Tibial artery (tissue), 4 donors: ENCODE data around the gene DEFB121.
"Not testable (repeated sequence)": the region's sequence is repeated elsewhere in the genome, so short reads cannot be mapped to it uniquely, and the experiment has no call there.

Experiments used
- DNase-seq, 2 donors: peaks; one replicate each; pipeline ENCODE4 v3.0.0-alpha.2; 2019
- H3K27ac ChIP-seq, 2 donors: fragments of 200-600 bp; sonication (generic) in 1 of 2; 1 replicate in 1 of 2; 2 replicates in 1 of 2; pipeline ENCODE4 v1.5.1; 2018 to 2019; ENCODE audit warnings: mild to moderate bottlenecking in 1 of 2
- H3K27me3 ChIP-seq, 2 donors: fragments of 200-600 bp; sonication (generic) in 1 of 2; one replicate each; pipeline versions ENCODE4 v1.5.1 to v1.6.0; 2016 to 2019
- H3K36me3 ChIP-seq, 3 donors: fragments of 200-600 bp; sonication (generic) in 2 of 3; one replicate each; pipeline ENCODE4 v1.5.1; 2016 to 2019; ENCODE audit warnings: mild to moderate bottlenecking in 2 of 3
- H3K4me1 ChIP-seq, 4 donors: fragments of 200-600 bp; sonication (generic) in 2 of 4; 1 replicate in 3 of 4; 2 replicates in 1 of 4; pipeline ENCODE4 v1.5.1; 2016 to 2019
- H3K4me3 ChIP-seq, 2 donors: fragments of 200-600 bp; sonication (generic) in 1 of 2; 1 replicate in 1 of 2; 2 replicates in 1 of 2; pipeline ENCODE4 v1.5.1; 2018 to 2019; ENCODE audit warnings: mild to moderate bottlenecking in 2 of 2
- H3K9me3 ChIP-seq, 3 donors: fragments of 200-600 bp; sonication (generic) in 1 of 3; one replicate each; pipeline ENCODE4 v1.5.1; 2016 to 2019
- CTCF ChIP-seq, 2 experiments: fragments of 200-600 bp in 1 of 2; fragments of 450-650 bp in 1 of 2; IDR thresholded peaks; one replicate each; pipeline ENCODE4 v1.5.1; 2017 to 2019; ENCODE audit warnings: antibody characterized with exemption in 2 of 2, mild to moderate bottlenecking in 1 of 2, moderate library complexity in 1 of 2
- intact Hi-C: fragments of 100-400 bp; cut with DNase I; formaldehyde crosslinking; loops from one replicate; pipeline ENCODE4 v1.15.0; 2023; ENCODE audit warnings: low total_unique reads

The DEFB121 gene

GRCh38 chr20:31390490-31390889, 15.5 kb downstream of the DEFB121 start, which contains the start of gene DEFB119:
TSS of gene DEFB119 (minus strand) at chr20:31390590. CDS start at chr20:31390483, 107 bp downstream.
- H3K4me3 ChIP-seq, result no peak within 1 kb of the TSS
- no peak for DNase-seq
- no peaks in the 10 kb centered on the region for H3K36me3 ChIP-seq
- H3K27me3 ChIP-seq, result no peaks in the 10 kb centered on the region
- intact Hi-C loops, result no loop called here
- H3K27ac ChIP-seq, result no peak within 1 kb of the TSS
- no peaks in the 10 kb centered on the region for H3K9me3 ChIP-seq
- TF ChIP-seq CTCF (IDR thresholded peaks at IDR 0.05), result no peak
- H3K4me1 ChIP-seq, result no peaks in the 10 kb centered on the region

- Histone ChIP-seq H3K27ac (no peak overlapping the region), H3K27me3 (no peaks in the 10 kb centered on the region), H3K4me3 (no peak overlapping the region), H3K9me3 (no peaks in the 10 kb centered on the region), H3K36me3 (no peaks in the 10 kb centered on the region), H3K4me1 (no peaks in the 10 kb centered on the region)
- DNase-seq, result no peak
- intact Hi-C loops, result no loop called here
- TF ChIP-seq CTCF (IDR thresholded peaks at IDR 0.05), result no peak
Measured at GRCh38 chr20:31374346-31374745, 31.7 kb downstream of the DEFB121 start.

GRCh38 chr20:31368301-31368700, 37.7 kb downstream of the DEFB121 start, which contains the start of gene DEFB118:
TSS of gene DEFB118 (plus strand) at chr20:31368601. CDS start at chr20:31368651, 50 bp downstream.
- no peak for TF ChIP-seq CTCF (IDR thresholded peaks at IDR 0.05)
- Histone ChIP-seq H3K4me1 (no peaks in the 10 kb centered on the region), H3K27me3 (no peaks in the 10 kb centered on the region), H3K27ac (no peak within 1 kb of the TSS), H3K9me3 (peaks cover 0 to 10% (median 6%) of the 10 kb centered on the region in 3 donors), H3K4me3 (no peak within 1 kb of the TSS), H3K36me3 (no peaks in the 10 kb centered on the region)
- intact Hi-C loops, result no loop called here
- DNase-seq, result no peak

GRCh38 chr20:31364272-31364671, 41.7 kb downstream of the DEFB121 start:
- H3K4me3 ChIP-seq, result not testable (repeated sequence)

GRCh38 chr20:31363295-31363694, 42.7 kb downstream of the DEFB121 start:
- no peak overlapping the region for H3K27ac ChIP-seq
- H3K4me3 ChIP-seq, result no peak overlapping the region
- H3K36me3 ChIP-seq, result no peaks in the 10 kb centered on the region
- H3K9me3 ChIP-seq, result peaks cover 0 to 10% (median 6%) of the 10 kb centered on the region in 3 donors
- H3K27me3 ChIP-seq, result no peaks in the 10 kb centered on the region
- intact Hi-C loops, result no loop called here
- DNase-seq, result no peak
- TF ChIP-seq CTCF (IDR thresholded peaks at IDR 0.05), result no peak
- no peaks in the 10 kb centered on the region for H3K4me1 ChIP-seq

More at GRCh38 chr20:31364272-31364671, 41.7 kb downstream of the DEFB121 start:
- H3K4me1 ChIP-seq, DNase-seq, intact Hi-C loops, H3K36me3 ChIP-seq, H3K27me3 ChIP-seq, H3K27ac ChIP-seq: not testable (repeated sequence)
- H3K9me3 ChIP-seq, result peaks cover 0 to 10% (median 6%) of the 10 kb centered on the region in 3 donors

- intact Hi-C loops, result no loop called here
- Histone ChIP-seq H3K9me3 (no peaks in the 10 kb centered on the region), H3K27me3 (no peaks in the 10 kb centered on the region), H3K27ac (no peak overlapping the region), H3K4me1 (no peaks in the 10 kb centered on the region), H3K4me3 (no peak overlapping the region), H3K36me3 (no peaks in the 10 kb centered on the region)
- TF ChIP-seq CTCF (IDR thresholded peaks at IDR 0.05), result no peak
- no peak for DNase-seq
Measured at GRCh38 chr20:31355981-31356380, 50.0 kb downstream of the DEFB121 start.
